Thymus (tissue), 11 donors: ENCODE measurements around the gene MRNIP. TPM values are rescaled to one million over a fixed set of nuclear protein-coding genes. Genes with fewer than 3 reads are reported as not detected.
A peak's percentile ranks its signal among the peaks of the same experiment; 100 is the strongest.

Source experiments
- DNase-seq, 9 donors: peaks; one replicate each; pipeline ENCODE4 v3.0.0-alpha.2; 2013; ENCODE audit warnings: low spot score in 9 of 9, low read depth in 6 of 9, missing footprints in 1 of 9
- H3K27ac ChIP-seq, 2 donors: one replicate each; pipeline ENCODE4 v1.5.1; 2013; ENCODE audit warnings: control low read depth in 1 of 2, low read depth in 1 of 2, low read length in 1 of 2, mild to moderate bottlenecking in 1 of 2, moderate library complexity in 1 of 2
- H3K27me3 ChIP-seq, 2 donors: one replicate each; pipeline ENCODE4 v1.5.1; 2013; ENCODE audit warnings: low read length in 1 of 2; ENCODE audit not compliant: control insufficient read depth in 2 of 2, insufficient read depth in 1 of 2
- H3K36me3 ChIP-seq, 2 donors: one replicate each; pipeline ENCODE4 v1.5.1; 2013; ENCODE audit warnings: low read length in 1 of 2, mild to moderate bottlenecking in 1 of 2, moderate library complexity in 1 of 2; ENCODE audit not compliant: control insufficient read depth in 2 of 2, insufficient read depth in 2 of 2
- H3K4me1 ChIP-seq, 2 donors: one replicate each; pipeline ENCODE4 v1.5.1; 2013; ENCODE audit warnings: low read length in 2 of 2; ENCODE audit not compliant: control insufficient read depth in 2 of 2, insufficient read depth in 2 of 2
- H3K4me3 ChIP-seq, 2 donors: one replicate each; pipeline ENCODE4 v1.5.1; 2013; ENCODE audit warnings: low read length in 2 of 2, control low read depth in 1 of 2, mild to moderate bottlenecking in 1 of 2
- H3K9me3 ChIP-seq, 2 donors: one replicate each; pipeline ENCODE4 v1.5.1; 2013; ENCODE audit warnings: low read length in 1 of 2, mild to moderate bottlenecking in 1 of 2; ENCODE audit not compliant: control insufficient read depth in 2 of 2, insufficient read depth in 1 of 2
- WGBS: extraction: QIAGEN DNeasy Blood & Tissue Kit; methylation state at CpG from one replicate; pipeline ENCODE4 v1.1.7; 2013; 5-methylcytosine and 5-hydroxymethylcytosine counted together
- polyA plus RNA-seq: library from polyadenylated mRNA; stranded (reverse); fragments of 200-250 nt; gene quantifications from one replicate; pipeline ENCODE4 v1.2.3, GENCODE V29; 2013
- total RNA-seq: library from RNA; stranded (reverse); fragments of 120-200 nt; gene quantifications from one replicate; pipeline ENCODE4 v1.2.4, GENCODE V29; 2013
- donor health status: healthy.

MRNIP gene
- total and polyA plus RNA-seq, 2 donors: 10.2 to 43.9 TPM

GRCh38 chr5:179805529-179806249 lies 52.9 kb downstream of the MRNIP start:
- peaks cover 0 to 3% of the 10 kb centered on the region in 2 donors for H3K36me3 ChIP-seq
- WGBS: 23% methylated on average over 65 of the region's 65 CpGs
- H3K4me1 ChIP-seq: peaks cover 16 to 42% of the 10 kb centered on the region in 2 donors
- H3K9me3 ChIP-seq: no peaks in the 10 kb centered on the region
- peaks cover 0 to 10% of the 10 kb centered on the region in 2 donors for H3K27me3 ChIP-seq
- H3K27ac ChIP-seq: peak overlapping the region in 1 of 2 donors; percentile 78
- H3K4me3 ChIP-seq: peak overlapping the region; percentile 57 to 99
- peak in 1 of 9 donors; percentile 49 for DNase-seq

- DNase-seq: no peak
- Histone ChIP-seq H3K36me3 (peaks cover 0 to 7% of the 10 kb centered on the region in 2 donors), H3K27me3 (peaks cover 0 to 10% of the 10 kb centered on the region in 2 donors), H3K4me3 (peak overlapping the region in 1 of 2 donors; percentile 99), H3K4me1 (peaks cover 16 to 42% of the 10 kb centered on the region in 2 donors), H3K27ac (no peak overlapping the region), H3K9me3 (no peaks in the 10 kb centered on the region)
- 93% methylated on average over 9 of the region's 9 CpGs for WGBS
These were observed 53.5 kb downstream of the MRNIP start for GRCh38 chr5:179805070-179805528.

GRCh38 chr5:179804555-179804947 lies 54.1 kb downstream of the MRNIP start:
- no peak for DNase-seq
- WGBS: 96% methylated on average over 8 of the region's 8 CpGs
- Histone ChIP-seq H3K4me3 (no peak overlapping the region), H3K4me1 (peaks cover 16 to 42% of the 10 kb centered on the region in 2 donors), H3K36me3 (peaks cover 5 to 13% of the 10 kb centered on the region in 2 donors), H3K27ac (no peak overlapping the region), H3K27me3 (peaks cover 0 to 10% of the 10 kb centered on the region in 2 donors), H3K9me3 (no peaks in the 10 kb centered on the region)

- Histone ChIP-seq H3K9me3 (peaks cover 0 to under 1% of the 10 kb centered on the region in 2 donors), H3K27ac (no peak overlapping the region), H3K4me1 (peaks cover 16 to 42% of the 10 kb centered on the region in 2 donors), H3K36me3 (peaks cover 11 to 18% of the 10 kb centered on the region in 2 donors), H3K27me3 (peaks cover 0 to 10% of the 10 kb centered on the region in 2 donors), H3K4me3 (no peak overlapping the region)
- DNase-seq: peak in 1 of 9 donors; percentile 49
- WGBS: 51% methylated on average over 18 of the region's 18 CpGs
These were observed 54.7 kb downstream of the MRNIP start for GRCh38 chr5:179803651-179804554.

- peaks cover 17 to 24% of the 10 kb centered on the region in 2 donors for H3K36me3 ChIP-seq
- WGBS: 83% methylated on average over 11 of the region's 11 CpGs
- peaks cover 16 to 42% of the 10 kb centered on the region in 2 donors for H3K4me1 ChIP-seq
- no peak overlapping the region for H3K27ac ChIP-seq
- DNase-seq: no peak
- no peak overlapping the region for H3K4me3 ChIP-seq
- peaks cover 0 to 10% of the 10 kb centered on the region in 2 donors for H3K27me3 ChIP-seq
- H3K9me3 ChIP-seq: peaks cover 0 to 2% of the 10 kb centered on the region in 2 donors
These were observed 55.6 kb downstream of the MRNIP start for GRCh38 chr5:179802950-179803562.

GRCh38 chr5:179802207-179802883 lies 56.3 kb downstream of the MRNIP start:
- Histone ChIP-seq H3K27ac (no peak overlapping the region), H3K4me3 (no peak overlapping the region), H3K9me3 (peaks cover 0 to 2% of the 10 kb centered on the region in 2 donors), H3K4me1 (peaks cover 14 to 39% of the 10 kb centered on the region in 2 donors), H3K27me3 (peaks cover 0 to 9% of the 10 kb centered on the region in 2 donors), H3K36me3 (peaks cover 24 to 28% of the 10 kb centered on the region in 2 donors)
- 97% methylated on average over 19 of the region's 19 CpGs for WGBS
- DNase-seq: no peak

- H3K4me3 ChIP-seq: no peak overlapping the region
- H3K9me3 ChIP-seq: peaks cover 2 to 3% of the 10 kb centered on the region in 2 donors
- DNase-seq: peak in 3 of 9 donors; percentile 72 to 86 (median 83)
- 75% methylated on average over 67 of the region's 67 CpGs for WGBS
- peaks cover 12 to 40% of the 10 kb centered on the region in 2 donors for H3K4me1 ChIP-seq
- peaks cover 26 to 32% of the 10 kb centered on the region in 2 donors for H3K36me3 ChIP-seq
- no peak overlapping the region for H3K27ac ChIP-seq
- peaks cover 0 to 7% of the 10 kb centered on the region in 2 donors for H3K27me3 ChIP-seq
These were observed 57.1 kb downstream of the MRNIP start for GRCh38 chr5:179801304-179802206.
